Right ventricle myocardium superior (tissue), 1 donor: ENCODE measurements around the gene ABHD17A. TPM values are rescaled to one million over a fixed set of nuclear protein-coding genes. Genes with fewer than 3 reads are reported as not detected.
"Not testable (repeated sequence)": the region's sequence is repeated elsewhere in the genome, so short reads cannot be mapped to it uniquely, and the experiment has no call there.

Experiments
- ATAC-seq: fragments of 200-7000 bp; cut with Tn5 transposase; one replicate; pipeline ENCODE4 v1.9.1; 2020; ENCODE audit warnings: mild to moderate bottlenecking; ENCODE audit not compliant: poor library complexity
- DNase-seq: peaks from one replicate; pipeline ENCODE4 v3.0.0-alpha.2; 2020
- intact Hi-C: fragments of 100-400 bp; cut with DNase I; formaldehyde crosslinking; loops from one replicate; pipeline ENCODE4 v1.11.2; 2022
- long read RNA-seq: library from polyadenylated mRNA; unstranded; transcript quantifications from one replicate; pipeline ENCODE4 v2.0.0, GENCODE V29; 2021
- total RNA-seq: library from RNA; stranded (reverse); fragmentation: NEBNext Ultra II Directional; extraction: Animal tissue kit (Norgen Biotek cat#: 25700); gene quantifications from one replicate; pipeline ENCODE4 v1.2.1, GENCODE V29; 2021
- donor health status: DM: no; HTN: yes; CAD: no; lungs with severe emphysema.

Gene ABHD17A
- total RNA-seq = 55.7 TPM
- long read RNA-seq, full-length matches to known transcripts = 217 of 291 reads
- long read RNA-seq, partial matches to known transcripts = 53 of 291 reads
- long read RNA-seq, other reads (novel, unspliced or antisense) = 21 of 291 reads

GRCh38 chr19:1885398-1886119 lies at the start of gene ABHD17A:
Gene ABHD17A, minus strand, starts transcription at chr19:1885496. Its CDS starts 3,930 bp downstream, at chr19:1881566.
- intact Hi-C loops = not testable (repeated sequence)
- DNase-seq (peak; percentile 97), ATAC-seq (peak; percentile 97)

DNA sequence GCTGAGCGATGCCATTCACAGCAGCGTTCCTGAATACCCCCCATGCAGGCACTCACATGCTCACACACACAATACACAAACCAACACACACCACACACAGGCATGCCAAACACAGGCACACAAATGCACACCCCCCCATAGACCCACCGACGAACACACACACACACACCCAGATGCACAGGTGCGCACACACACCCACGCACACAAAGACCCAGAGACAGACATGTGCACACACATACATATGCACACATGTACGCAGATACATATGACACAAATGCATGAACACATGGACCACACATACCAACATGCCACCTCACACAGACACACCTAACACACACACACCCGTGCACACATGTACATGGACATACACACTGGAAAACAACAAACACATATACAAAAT lies 48.6 kb upstream of the ABHD17A start:
- DNase-seq (no peak), ATAC-seq (no peak)
- intact Hi-C loops = loop anchor here (10.0 kb wide), 1 partner anchor 391 kb away; the partner anchor contains the start of genes LSM7 and SPPL2B

DNA sequence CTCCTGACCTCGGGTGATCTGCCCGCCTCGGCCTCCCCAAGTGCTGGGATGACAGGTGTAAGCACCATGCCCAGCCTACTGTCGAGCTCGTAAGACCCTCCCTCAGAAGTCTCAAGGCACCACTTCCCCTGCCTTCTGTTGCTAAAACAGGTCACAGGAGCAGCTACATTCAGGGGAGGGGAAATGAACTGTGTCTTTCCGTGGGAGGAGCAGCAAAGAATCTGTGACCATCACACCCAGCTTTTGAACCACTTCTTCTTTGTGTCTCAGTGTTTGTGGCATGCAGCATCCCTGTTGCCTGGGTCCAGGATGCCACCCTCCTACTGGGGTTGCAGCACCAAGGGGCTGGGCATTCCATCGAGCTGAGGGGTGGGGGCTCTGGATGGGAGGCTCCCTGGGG lies 47.9 kb upstream of the ABHD17A start:
- intact Hi-C loops = loop anchor here (10.0 kb wide), 1 partner anchor 392 kb away; the partner anchor contains the start of genes LSM7 and SPPL2B

GRCh38 chr19:1932395-1932794 lies 47.1 kb upstream of the ABHD17A start:
- intact Hi-C loops = loop anchor here (10.0 kb wide), 1 partner anchor 392 kb away; the partner anchor contains the start of genes LSM7 and SPPL2B
- DNase-seq = no peak
- no peak for ATAC-seq

More for the DNA sequence above, 47.9 kb upstream of the ABHD17A start:
- no peak for ATAC-seq
- DNase-seq = no peak

DNA sequence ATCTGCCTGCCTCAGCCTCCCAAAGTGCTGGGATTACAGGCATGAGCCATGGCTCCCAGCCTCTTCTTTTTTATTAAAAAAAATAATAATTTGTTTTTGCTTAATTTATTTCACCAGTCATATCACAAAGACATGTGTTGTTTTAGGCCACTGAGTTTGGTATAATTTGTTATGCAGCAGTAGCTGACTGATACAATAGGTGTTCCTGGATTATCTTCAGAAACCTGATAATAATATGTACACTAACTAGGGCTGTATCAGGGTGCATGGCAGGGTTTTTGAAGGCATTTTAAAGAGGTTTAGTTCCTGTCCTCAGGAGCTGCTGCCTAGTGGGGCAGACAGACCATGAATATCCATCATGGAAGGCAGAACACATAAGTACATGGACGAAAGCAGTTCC lies 46.1 kb upstream of the ABHD17A start:
- DNase-seq (no peak), ATAC-seq (no peak)
- intact Hi-C loops = loop anchor here (10.0 kb wide), 1 partner anchor 393 kb away; the partner anchor contains the start of genes LSM7 and SPPL2B

GRCh38 chr19:1929021-1929742 lies 43.9 kb upstream of the ABHD17A start:
- DNase-seq (peak; percentile 89), ATAC-seq (peak; percentile 96)
- intact Hi-C loops = no loop called here

- intact Hi-C loops = no loop called here
- ATAC-seq (no peak), DNase-seq (no peak)
Measured at GRCh38 chr19:1925544-1925943, 40.2 kb upstream of the ABHD17A start.

- ATAC-seq (no peak), DNase-seq (no peak)
- intact Hi-C loops = loop anchor here (5.0 kb wide), 1 partner anchor 148 kb away; no protein-coding TSS in a partner anchor
Measured at GRCh38 chr19:1924320-1924961, 39.1 kb upstream of the ABHD17A start.

GRCh38 chr19:1923319-1923718 lies 38.0 kb upstream of the ABHD17A start:
- DNase-seq = no peak
- intact Hi-C loops = loop anchor here (5.0 kb wide), 1 partner anchor 149 kb away; no protein-coding TSS in a partner anchor
- peak; percentile 45 for ATAC-seq

DNA sequence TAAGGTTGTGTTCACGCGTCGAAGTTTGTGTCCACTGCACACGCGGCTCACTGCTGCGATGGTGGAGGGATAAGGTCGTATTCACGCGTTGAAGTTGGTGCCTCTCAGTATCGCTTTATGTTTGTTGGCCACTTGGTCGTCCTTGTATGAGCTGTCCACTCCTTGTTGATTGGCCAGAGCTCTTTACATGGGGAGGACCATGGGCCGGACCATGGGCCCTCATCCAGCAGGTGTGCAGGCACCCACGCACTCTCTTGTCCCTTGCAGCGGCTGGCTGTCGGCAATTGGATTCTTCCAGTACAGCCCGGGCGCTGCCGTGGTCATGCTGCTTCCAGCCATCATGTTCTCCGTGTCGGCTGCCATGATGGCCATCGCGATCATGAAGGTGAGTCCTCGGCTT lies 37.5 kb upstream of the ABHD17A start:
- DNase-seq = no peak
- intact Hi-C loops = loop anchor here (5.0 kb wide), 1 partner anchor 149 kb away; no protein-coding TSS in a partner anchor
- ATAC-seq = no peak

DNA sequence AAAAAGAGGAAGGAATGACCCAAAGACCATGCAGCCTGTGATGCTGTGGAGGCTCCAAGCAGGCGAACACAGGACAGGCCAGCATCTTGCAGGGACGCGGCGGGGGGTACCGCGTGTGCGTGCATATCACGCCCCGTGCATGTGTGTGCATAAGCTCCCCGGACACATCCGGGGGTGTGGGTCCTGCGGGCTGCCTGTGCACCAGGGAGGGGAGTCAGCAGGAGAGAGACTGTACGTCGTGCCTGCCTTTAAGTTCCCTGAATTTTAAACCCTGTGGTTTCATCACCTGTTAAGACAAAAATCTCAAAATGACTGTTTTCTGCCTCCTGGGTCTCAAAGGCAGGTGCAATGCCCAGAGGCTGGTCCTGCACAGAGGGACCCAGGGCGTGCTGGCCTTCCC lies 36.5 kb upstream of the ABHD17A start:
- DNase-seq = no peak
- ATAC-seq = no peak
- intact Hi-C loops = loop anchor here (5.0 kb wide), 1 partner anchor 150 kb away; no protein-coding TSS in a partner anchor

- ATAC-seq (no peak), DNase-seq (no peak)
- intact Hi-C loops = loop anchor here (5.0 kb wide), 1 partner anchor 151 kb away; no protein-coding TSS in a partner anchor
Measured at GRCh38 chr19:1921326-1921725, 36.0 kb upstream of the ABHD17A start.

DNA sequence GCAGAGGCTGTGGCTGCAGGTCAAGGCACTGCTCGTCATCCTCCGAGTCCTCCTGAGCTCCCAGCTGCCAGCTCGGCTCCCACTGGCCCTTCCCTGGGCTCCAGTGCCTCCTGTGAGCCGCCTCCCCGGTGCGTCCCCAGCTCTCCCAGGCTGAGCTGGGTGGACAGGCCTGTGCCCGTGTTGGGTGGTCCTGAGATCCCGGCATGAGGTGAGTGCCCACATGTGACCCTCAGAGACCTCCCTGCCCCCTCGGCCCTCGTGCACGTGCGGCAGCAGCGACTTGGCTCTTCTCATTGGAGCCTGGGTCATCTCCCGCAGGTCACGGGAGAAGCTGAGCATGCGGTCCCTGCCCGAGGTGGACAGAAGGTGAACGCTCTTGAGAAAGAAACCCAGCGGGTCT lies 35.3 kb upstream of the ABHD17A start:
- DNase-seq (no peak), ATAC-seq (no peak)
- intact Hi-C loops = loop anchor here (5.0 kb wide), 1 partner anchor 152 kb away; no protein-coding TSS in a partner anchor

- ATAC-seq (no peak), DNase-seq (no peak)
- intact Hi-C loops = no loop called here
Measured at GRCh38 chr19:1918975-1919374, 33.7 kb upstream of the ABHD17A start.

DNA sequence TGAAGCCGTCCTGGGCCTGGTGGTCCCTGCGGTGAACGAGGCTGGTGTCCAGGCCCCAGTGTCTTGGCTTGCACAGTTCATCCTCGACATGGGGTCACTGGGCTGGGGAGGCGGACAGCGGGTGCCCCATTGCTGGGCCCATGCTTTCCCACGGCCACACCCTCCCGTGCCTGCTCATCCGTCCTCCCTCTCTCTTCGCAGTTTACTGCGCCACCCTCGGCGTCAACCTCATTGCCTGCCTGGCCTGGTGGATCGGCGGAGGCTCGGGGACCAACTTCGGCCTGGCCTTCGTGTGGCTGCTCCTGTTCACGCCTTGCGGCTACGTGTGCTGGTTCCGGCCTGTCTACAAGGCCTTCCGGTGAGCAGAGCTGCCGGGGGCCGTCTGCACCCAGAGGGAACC lies 32.6 kb upstream of the ABHD17A start:
- DNase-seq (no peak), ATAC-seq (no peak)
- intact Hi-C loops = no loop called here

DNA sequence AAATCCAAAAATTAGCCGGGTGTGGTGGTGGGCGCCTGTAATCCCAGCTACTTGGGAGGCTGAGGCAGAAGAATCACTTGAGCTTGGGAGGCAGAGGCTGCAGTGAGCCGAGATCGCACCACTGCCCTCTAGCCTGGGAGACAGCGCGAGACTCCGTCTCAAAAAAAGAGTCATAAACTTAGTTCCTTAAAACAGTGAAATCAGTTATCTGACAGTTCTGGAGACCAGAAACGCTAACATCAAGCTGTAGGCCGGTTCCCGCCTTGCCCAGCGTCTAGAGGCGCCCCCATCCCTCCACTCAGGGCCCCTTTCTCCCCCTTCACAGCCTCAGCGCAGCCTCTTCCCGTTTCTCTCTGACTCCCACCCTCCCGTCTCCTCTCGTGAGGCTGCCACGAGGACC lies 31.9 kb upstream of the ABHD17A start:
- ATAC-seq = no peak
- intact Hi-C loops = no loop called here

DNA sequence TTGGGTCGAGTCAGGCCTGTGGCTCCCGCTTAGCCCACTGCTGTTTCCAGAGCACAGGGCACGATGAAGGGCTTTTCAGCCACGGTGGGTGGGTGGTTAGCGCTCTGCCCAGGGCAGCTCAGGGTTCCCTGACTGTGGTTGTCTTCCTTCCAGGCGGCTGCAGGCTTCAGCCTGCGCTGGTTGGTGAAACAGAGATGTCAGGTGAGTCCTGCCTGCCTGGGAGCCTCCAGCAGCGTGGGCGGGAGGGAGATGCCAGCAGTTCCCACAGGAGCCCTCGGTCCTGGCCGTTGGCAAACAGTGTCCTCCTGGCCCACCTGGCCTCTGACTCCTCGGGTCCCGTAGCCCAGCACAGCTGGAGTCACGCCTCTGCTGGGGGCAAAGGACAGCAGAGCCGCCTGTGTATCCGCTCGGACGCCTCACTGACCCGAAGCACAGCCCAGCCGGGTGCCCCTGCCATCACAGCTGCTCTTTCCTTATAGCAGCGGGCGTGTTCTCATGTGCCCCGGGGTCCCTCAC lies 29.6 kb upstream of the ABHD17A start:
- no peak for ATAC-seq
- DNase-seq = no peak
- intact Hi-C loops = no loop called here

More for the DNA sequence above, 31.9 kb upstream of the ABHD17A start:
- no peak for DNase-seq

GRCh38 chr19:1913781-1914577 lies 28.7 kb upstream of the ABHD17A start:
- ATAC-seq (no peak), DNase-seq (no peak)
- intact Hi-C loops = no loop called here
